Esophagus muscularis mucosa (tissue), 4 donors: ENCODE results near the gene UBQLN4. TPM values are rescaled to one million over a fixed set of nuclear protein-coding genes. Genes with fewer than 3 reads are reported as not detected.

Source experiments
- DNase-seq: peaks from one replicate; pipeline ENCODE4 v3.0.0-alpha.2; 2017; ENCODE audit errors: extremely low spot score
- H3K27ac ChIP-seq, 4 donors: fragments of 200-600 bp; sonication (generic); replicated peaks in 1 of 4; 1 replicate in 3 of 4; 2 replicates in 1 of 4; pipeline ENCODE4 v1.5.1; 2016 to 2019; ENCODE audit warnings: mild to moderate bottlenecking in 1 of 4
- H3K27me3 ChIP-seq, 4 donors: fragments of 200-600 bp; sonication (generic); one replicate each; pipeline versions ENCODE4 v1.5.1 to v1.6.0; 2016 to 2019
- H3K36me3 ChIP-seq, 4 donors: fragments of 200-600 bp; sonication (generic); one replicate each; pipeline ENCODE4 v1.5.1; 2016 to 2019
- H3K4me1 ChIP-seq, 4 donors: fragments of 200-600 bp; sonication (generic); one replicate each; pipeline ENCODE4 v1.5.1; 2016 to 2019
- H3K4me3 ChIP-seq, 4 donors: fragments of 200-600 bp; sonication (generic); 1 replicate in 2 of 4; 2 replicates in 2 of 4; pipeline ENCODE4 v1.5.1; 2016 to 2019; ENCODE audit warnings: mild to moderate bottlenecking in 4 of 4, moderate library complexity in 1 of 4
- H3K9me3 ChIP-seq, 4 donors: fragments of 200-600 bp; sonication (generic); 1 replicate in 3 of 4; 2 replicates in 1 of 4; pipeline ENCODE4 v1.5.1; 2016 to 2019
- EP300 ChIP-seq: sonication (generic); formaldehyde crosslinking; IDR thresholded peaks from one replicate; pipeline ENCODE4 v1.6.1; 2017; ENCODE audit warnings: antibody characterized with exemption
- POLR2A ChIP-seq: fragments of 450-650 bp; IDR thresholded peaks from one replicate; pipeline ENCODE4 v1.6.1; 2017; ENCODE audit warnings: antibody characterized with exemption, moderate library complexity, mild to moderate bottlenecking, low read depth
- POLR2AphosphoS5 ChIP-seq, 2 donors: sonication (generic); formaldehyde crosslinking; IDR thresholded peaks; one replicate each; pipeline ENCODE4 v1.6.1; 2017; ENCODE audit warnings: antibody characterized with exemption in 2 of 2
- WGBS: methylation state at CpG from one replicate; pipeline ENCODE4 v1.1.5; 2018; 5-methylcytosine and 5-hydroxymethylcytosine counted together
- intact Hi-C: fragments of 100-400 bp; cut with DNase I; formaldehyde crosslinking; loops from one replicate; pipeline ENCODE4 v1.15.1; 2023
- total RNA-seq, 4 donors: library from RNA; depleted of rRNA; stranded (reverse); fragments of >200 nt; gene quantifications; one replicate each; pipeline versions ENCODE4 v1.1.0 to v1.2.1, GENCODE V29; 2016
- TF ChIP-seq, protein P1 (sequence below), 3 experiments: fragments of 200-600 bp in 2 of 3; fragments of 450-650 bp in 1 of 3; sonication (generic) in 2 of 3; IDR thresholded peaks; one replicate each; pipeline ENCODE4 v1.5.1; 2017 to 2019; ENCODE audit warnings: antibody characterized with exemption in 3 of 3, mild to moderate bottlenecking in 2 of 3, moderate library complexity in 1 of 3

The UBQLN4 gene
- 10 to 100 TPM; 17.4 to 33.3 (median 26.0) TPM for total RNA-seq

DNA sequence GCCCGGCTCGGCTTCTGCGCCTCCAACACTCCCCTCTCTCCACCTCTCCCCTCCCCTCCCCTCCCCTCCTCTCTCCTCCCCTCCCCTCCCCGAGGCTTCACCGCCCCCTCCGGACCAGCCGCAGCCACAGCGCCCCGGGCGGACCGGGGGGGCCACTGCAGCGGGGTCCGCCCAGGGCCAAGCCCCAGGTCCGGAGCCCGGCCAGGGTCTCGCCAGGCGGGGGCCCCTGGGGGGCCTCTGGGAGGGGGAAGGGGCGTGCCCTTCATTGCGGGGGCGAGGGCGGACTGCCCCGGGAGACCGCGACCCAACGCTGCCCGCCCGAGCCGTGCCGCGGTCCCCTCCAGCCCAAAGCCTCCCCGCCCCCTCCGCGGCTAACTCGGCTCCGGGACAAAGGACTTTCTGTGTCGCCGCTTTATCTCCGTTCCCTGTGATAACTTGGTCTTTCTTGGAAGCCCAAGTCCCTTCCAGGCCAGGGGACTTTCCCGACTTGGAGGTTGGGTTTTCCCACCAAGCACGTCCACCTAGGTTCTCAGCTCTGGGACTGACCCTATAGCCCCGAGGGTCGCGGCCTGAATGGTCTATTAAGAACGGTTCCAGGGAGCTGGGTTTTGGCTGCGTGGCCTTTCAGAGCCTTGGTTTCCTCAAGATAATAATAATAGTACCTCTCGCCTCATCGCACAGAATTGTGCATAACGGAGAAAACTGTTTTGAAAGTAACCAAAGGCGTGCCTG, at the start of gene UBQLN4:
TSS of gene UBQLN4 (minus strand) at position 31 of the 732 bp plus-strand sequence. CDS start 97 bp downstream, outside the sequence.
- Histone ChIP-seq H3K27me3 (no peaks in the 10 kb centered on the region), H3K9me3 (no peaks in the 10 kb centered on the region), H3K4me1 (peaks cover 21 to 32% (median 31%) of the 10 kb centered on the region in 4 donors), H3K4me3 (peak within 1 kb of the TSS; percentile 70 to 100 (median 93)), H3K27ac (peak within 1 kb of the TSS; percentile 91 to 96 (median 94)), H3K36me3 (peaks cover 6 to 50% (median 34%) of the 10 kb centered on the region in 4 donors)
- DNase-seq = peak; percentile 95
- 0% methylated on average over 25 of the region's 49 CpGs for WGBS
- TF ChIP-seq POLR2AphosphoS5 (IDR thresholded peaks at IDR 0.05) = peak; percentile 9 to 57
- TF ChIP-seq EP300 = no peak
- TF ChIP-seq, protein P1, sequence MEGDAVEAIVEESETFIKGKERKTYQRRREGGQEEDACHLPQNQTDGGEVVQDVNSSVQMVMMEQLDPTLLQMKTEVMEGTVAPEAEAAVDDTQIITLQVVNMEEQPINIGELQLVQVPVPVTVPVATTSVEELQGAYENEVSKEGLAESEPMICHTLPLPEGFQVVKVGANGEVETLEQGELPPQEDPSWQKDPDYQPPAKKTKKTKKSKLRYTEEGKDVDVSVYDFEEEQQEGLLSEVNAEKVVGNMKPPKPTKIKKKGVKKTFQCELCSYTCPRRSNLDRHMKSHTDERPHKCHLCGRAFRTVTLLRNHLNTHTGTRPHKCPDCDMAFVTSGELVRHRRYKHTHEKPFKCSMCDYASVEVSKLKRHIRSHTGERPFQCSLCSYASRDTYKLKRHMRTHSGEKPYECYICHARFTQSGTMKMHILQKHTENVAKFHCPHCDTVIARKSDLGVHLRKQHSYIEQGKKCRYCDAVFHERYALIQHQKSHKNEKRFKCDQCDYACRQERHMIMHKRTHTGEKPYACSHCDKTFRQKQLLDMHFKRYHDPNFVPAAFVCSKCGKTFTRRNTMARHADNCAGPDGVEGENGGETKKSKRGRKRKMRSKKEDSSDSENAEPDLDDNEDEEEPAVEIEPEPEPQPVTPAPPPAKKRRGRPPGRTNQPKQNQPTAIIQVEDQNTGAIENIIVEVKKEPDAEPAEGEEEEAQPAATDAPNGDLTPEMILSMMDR (IDR thresholded peaks at IDR 0.05) = peak; percentile 33 to 72 (median 47)
- TF ChIP-seq POLR2A = no peak
- intact Hi-C loops = no loop called here

DNA sequence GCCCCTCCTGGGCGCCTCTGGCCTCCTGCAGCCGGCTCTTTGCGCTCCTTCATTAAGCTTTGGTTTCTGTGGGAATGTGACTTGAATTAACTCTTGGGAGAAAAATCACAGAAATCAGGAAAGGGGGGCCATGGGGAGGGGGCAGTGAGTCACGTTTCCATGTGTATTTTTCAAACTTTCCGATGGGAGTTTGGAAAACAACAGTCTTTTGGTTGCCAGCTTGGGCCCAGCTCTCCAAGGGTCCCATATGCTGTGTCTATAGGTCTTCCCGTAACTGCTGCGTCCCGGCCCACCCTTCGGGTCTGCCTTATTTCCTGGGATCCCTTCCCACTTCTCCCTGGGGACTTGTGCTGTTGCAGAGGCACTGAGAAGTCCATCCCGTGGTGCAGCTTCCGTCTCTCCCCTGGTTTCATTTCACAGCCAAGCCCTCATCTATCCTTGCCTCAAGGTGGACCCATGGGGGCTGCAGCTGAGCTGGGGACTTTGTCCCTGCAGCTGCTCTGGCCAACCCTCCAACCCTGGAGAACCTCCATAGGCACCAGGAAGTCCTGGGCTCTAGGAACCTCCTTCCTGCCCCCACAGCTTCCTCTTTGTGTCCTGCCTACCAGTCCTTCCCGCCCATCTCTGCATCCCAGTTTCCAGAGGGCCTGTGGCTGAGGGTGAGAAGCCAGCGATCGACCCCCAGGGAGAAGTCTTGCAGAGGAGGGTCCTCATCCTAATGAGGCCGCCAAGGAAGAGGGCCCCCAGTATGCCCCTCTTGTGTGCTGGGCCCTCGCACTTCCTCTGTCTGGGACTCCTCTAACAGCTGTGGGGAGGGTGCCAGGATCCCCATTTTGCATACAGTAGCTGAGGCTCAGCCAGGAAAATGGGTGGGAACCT, 49.3 kb upstream of the UBQLN4 start:
- intact Hi-C loops = no loop called here
- no peak for TF ChIP-seq POLR2A
- TF ChIP-seq, protein P1 (IDR thresholded peaks at IDR 0.05) = no peak
- TF ChIP-seq EP300 = no peak
- TF ChIP-seq POLR2AphosphoS5 (IDR thresholded peaks at IDR 0.05) = no peak
- 38% methylated on average over 15 of the region's 16 CpGs for WGBS
- peak overlapping the region in 2 of 4 donors; percentile 36 to 53 for H3K4me3 ChIP-seq
- peaks cover 68 to 78% (median 75%) of the 10 kb centered on the region in 4 donors for H3K4me1 ChIP-seq
- H3K27ac ChIP-seq = peak overlapping the region; percentile 89 to 92 (median 91)
- no peaks in the 10 kb centered on the region for H3K9me3 ChIP-seq
- DNase-seq = no peak
- no peaks in the 10 kb centered on the region for H3K36me3 ChIP-seq
- no peaks in the 10 kb centered on the region for H3K27me3 ChIP-seq

DNA sequence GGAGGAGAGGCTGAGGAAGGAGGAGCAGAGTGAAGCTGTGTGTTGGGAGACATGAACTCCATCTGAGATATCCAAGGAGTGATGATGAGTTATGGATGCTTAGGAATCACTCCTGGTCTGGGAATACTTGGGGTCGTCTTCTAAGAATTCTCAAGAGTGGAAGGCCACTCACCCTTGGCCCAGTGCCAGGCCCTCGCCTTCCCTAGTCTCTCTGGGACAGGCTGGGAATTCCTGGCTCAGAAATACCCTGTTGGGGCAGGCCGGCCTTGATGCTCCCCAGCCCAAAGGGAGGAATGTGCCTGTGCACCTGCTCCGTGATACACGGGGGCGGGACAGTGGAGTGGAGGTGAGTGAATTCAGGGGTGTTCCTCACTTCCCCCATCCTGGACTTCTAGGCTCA, 48.3 kb upstream of the UBQLN4 start:
- peaks cover 72 to 80% (median 78%) of the 10 kb centered on the region in 4 donors for H3K4me1 ChIP-seq

DNA sequence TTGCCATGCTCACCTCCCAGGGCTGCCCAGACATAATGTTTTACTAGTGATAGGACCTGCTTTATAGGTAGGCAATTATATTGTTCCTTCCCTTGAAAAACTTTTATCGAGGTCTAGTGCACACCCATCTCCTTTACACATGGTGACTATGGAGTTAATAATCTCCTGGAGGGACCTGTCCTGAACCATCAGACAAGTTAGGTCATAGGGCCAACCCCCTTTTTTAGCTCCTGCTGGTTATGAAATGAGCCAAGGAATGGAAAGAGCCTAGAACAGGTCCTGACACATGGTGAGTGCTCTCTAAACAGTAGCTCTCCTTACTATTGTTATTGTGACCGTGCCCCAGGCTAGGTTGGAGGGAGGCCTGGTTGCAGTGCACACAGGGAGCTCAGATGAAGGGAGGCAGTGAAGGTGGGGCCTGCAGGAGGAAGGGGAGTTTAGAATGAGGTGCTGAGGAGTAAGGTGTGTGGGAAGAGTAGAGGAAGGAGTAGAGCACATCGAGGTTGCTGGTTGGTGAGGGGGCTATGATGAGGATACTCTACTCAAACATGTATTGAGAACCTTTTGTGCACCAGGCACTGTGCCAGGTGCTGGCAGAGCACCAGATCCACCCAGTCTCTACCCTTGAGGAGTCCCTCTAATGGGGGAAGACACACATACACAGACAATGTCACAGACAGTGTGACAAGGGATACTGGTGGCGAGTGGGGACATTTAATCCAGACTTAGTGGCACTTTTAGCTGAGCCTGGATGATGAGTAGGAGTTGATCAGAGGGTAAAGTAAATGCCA, 46.8 kb upstream of the UBQLN4 start:
- Histone ChIP-seq H3K27ac (peak overlapping the region in 3 of 4 donors; percentile 13 to 92 (median 90)), H3K36me3 (no peaks in the 10 kb centered on the region), H3K4me3 (no peak overlapping the region), H3K27me3 (no peaks in the 10 kb centered on the region), H3K4me1 (peaks cover 71 to 80% (median 77%) of the 10 kb centered on the region in 4 donors), H3K9me3 (no peaks in the 10 kb centered on the region)
- intact Hi-C loops = no loop called here
- DNase-seq = no peak
- 56% methylated on average over 4 of the region's 4 CpGs for WGBS
- TF ChIP-seq POLR2A (no peak), POLR2AphosphoS5 (IDR thresholded peaks at IDR 0.05) (no peak), EP300 (no peak)
- TF ChIP-seq, protein P1 (IDR thresholded peaks at IDR 0.05) = no peak

More for the DNA sequence above, 48.3 kb upstream of the UBQLN4 start:
- Histone ChIP-seq H3K36me3 (no peaks in the 10 kb centered on the region), H3K9me3 (no peaks in the 10 kb centered on the region), H3K27ac (peak overlapping the region; percentile 89 to 92 (median 91)), H3K4me3 (no peak overlapping the region), H3K27me3 (no peaks in the 10 kb centered on the region)
- no peak for TF ChIP-seq POLR2AphosphoS5 (IDR thresholded peaks at IDR 0.05)
- no peak for TF ChIP-seq POLR2A
- TF ChIP-seq EP300 = no peak
- TF ChIP-seq, protein P1 (IDR thresholded peaks at IDR 0.05) = no peak
- no peak for DNase-seq
- 53% methylated on average over 6 of the region's 6 CpGs for WGBS
- intact Hi-C loops = no loop called here
